Dendritic cell treated with granulocyte-macrophage colony-stimulating factor and Interleukin-4, amounts not matched to agents 40 ng/mL and 50 ng/mL, for 4 days (primary cell): ENCODE measurements around the gene ARF4.
"Not testable (repeated sequence)": the region's sequence is repeated elsewhere in the genome, so short reads cannot be mapped to it uniquely, and the experiment has no call there.

Source experiments
- H3K27ac Mint-ChIP-seq: one replicate; pipeline ENCODE4 v1.8.0; 2022; ENCODE audit warnings: mild to moderate bottlenecking, mixed read lengths
- H3K27me3 Mint-ChIP-seq: one replicate; pipeline ENCODE4 v1.8.0; 2022; ENCODE audit warnings: mild to moderate bottlenecking, mixed read lengths
- H3K36me3 Mint-ChIP-seq: one replicate; pipeline ENCODE4 v1.8.0; 2022; ENCODE audit warnings: low read depth, mixed read lengths
- H3K4me1 Mint-ChIP-seq: one replicate; pipeline ENCODE4 v1.8.0; 2022; ENCODE audit warnings: low read depth, mixed read lengths
- H3K4me3 Mint-ChIP-seq: one replicate; pipeline ENCODE4 v1.8.0; 2022; ENCODE audit warnings: mild to moderate bottlenecking, moderate library complexity, mixed read lengths
- H3K9me3 Mint-ChIP-seq: one replicate; pipeline ENCODE4 v1.8.0; 2022; ENCODE audit warnings: mixed read lengths
- intact Hi-C: fragments of 100-400 bp; cut with micrococcal nuclease; formaldehyde crosslinking; loops from one replicate; pipeline ENCODE4 v1.15.0; 2022

ARF4 gene

DNA sequence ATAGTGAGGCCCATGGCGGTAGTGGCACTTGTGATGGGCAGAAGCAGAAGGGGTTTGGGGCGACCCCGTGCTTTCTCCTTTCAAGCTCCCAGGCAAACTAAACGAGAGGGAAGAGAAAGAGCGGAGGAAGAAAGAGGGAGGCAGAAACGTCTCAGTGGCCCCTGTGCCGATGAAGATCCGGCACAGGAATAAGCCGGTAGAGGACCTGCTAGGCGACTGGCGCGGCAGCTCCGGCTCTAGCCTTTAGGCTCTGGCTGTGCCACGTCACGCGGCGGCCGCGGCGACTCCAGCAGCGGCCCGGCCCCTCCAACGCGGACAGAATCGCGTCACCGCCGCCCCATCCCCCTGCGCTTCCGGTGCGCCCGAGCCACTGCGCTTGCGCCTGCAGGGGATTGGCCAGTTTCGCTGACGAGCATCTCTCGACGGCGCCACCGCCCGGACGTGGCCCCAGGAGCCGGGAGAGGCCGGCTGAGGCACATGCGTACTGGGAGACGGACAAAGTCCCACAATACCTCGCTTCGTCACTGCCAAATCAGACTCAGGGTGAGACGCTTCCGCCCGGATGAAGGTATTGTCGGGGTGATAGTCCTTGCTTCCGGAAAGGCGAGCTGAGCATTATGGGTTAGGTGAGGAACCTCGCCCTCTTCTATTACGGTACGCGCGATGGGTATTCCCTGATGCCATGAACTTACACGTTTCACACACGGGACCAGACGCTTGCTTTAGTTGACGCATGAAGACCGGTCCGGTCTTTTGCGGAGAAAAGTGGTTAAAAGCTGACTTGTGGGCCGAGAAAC, at the start of gene ARF4:
Gene ARF4 (minus strand): TSS at position 218 of the 797 bp plus-strand sequence. CDS start 204 bp downstream, at position 14.
- intact Hi-C loops: loop anchor here (1.0 to 2.0 kb wide), 2 partner anchors 41 to 95 kb away; partner anchors contain the start of genes DENND6A and PDE12

DNA sequence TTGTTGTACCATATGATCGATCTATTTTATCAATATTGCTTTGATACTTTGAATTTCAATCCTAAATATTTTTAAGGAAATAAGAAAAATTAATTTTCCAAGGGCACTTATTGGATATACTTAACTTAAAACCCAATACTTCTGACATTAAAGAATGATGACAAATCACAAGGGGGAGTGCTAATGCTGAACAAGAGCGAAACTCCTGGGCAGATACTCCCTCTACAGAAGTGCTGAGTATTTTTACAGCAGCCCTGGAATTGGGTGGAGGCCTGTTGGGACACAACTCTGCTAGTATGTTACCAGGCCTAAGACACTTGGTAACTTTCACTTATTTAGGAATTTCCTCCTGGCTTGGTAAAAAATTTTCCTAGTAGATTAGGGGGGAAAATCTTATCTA, 49.6 kb upstream of the ARF4 start:
- H3K27ac Mint-ChIP-seq: peak overlapping the region; percentile 36
- H3K4me1 Mint-ChIP-seq: peaks cover 16% of the 10 kb centered on the region
- no peaks in the 10 kb centered on the region for H3K27me3 Mint-ChIP-seq
- intact Hi-C loops: loop anchor here (10.0 kb wide), 2 partner anchors 72 to 208 kb away; no protein-coding TSS in a partner anchor
- peaks cover 92% of the 10 kb centered on the region for H3K36me3 Mint-ChIP-seq
- H3K4me3 Mint-ChIP-seq: no peak overlapping the region
- peaks cover 18% of the 10 kb centered on the region for H3K9me3 Mint-ChIP-seq

More for the DNA sequence above, at the start of gene ARF4:
- Mint-ChIP-seq H3K36me3 (peaks cover 44% of the 10 kb centered on the region), H3K4me3 (peak within 1 kb of the TSS; percentile 86), H3K9me3 (no peaks in the 10 kb centered on the region), H3K27me3 (no peaks in the 10 kb centered on the region), H3K27ac (peak within 1 kb of the TSS; percentile 92), H3K4me1 (peaks cover 38% of the 10 kb centered on the region)

DNA sequence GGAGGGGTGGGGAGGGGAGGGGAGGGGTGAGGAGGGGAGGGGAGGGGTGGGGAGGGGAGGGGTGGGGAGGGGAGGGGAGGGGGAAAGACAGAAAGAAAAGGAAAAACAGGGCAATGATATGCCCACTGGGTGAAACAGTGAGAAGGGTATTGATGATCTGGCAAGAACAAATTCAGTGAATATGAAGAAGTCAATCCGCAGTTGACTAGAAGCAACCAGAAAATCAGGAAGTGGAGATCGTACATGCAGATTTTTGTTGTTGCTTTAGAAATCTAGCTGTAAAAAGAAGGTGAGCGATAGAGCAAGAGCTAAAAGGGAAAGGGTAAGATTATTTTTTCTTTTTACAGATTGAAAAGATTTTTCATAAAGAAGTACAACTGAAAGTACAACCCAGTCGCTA, 47.6 kb upstream of the ARF4 start:
- Mint-ChIP-seq H3K9me3 (peaks cover 16% of the 10 kb centered on the region), H3K27ac (no peak overlapping the region), H3K4me1 (peaks cover 16% of the 10 kb centered on the region), H3K36me3 (peaks cover 91% of the 10 kb centered on the region), H3K27me3 (no peaks in the 10 kb centered on the region), H3K4me3 (no peak overlapping the region)
- intact Hi-C loops: loop anchor here (10.0 kb wide), 2 partner anchors 70 to 210 kb away; no protein-coding TSS in a partner anchor

GRCh38 chr3:57637391-57637790, 40.2 kb upstream of the ARF4 start:
- H3K27ac Mint-ChIP-seq: no peak overlapping the region
- H3K27me3 Mint-ChIP-seq: no peaks in the 10 kb centered on the region
- no peaks in the 10 kb centered on the region for H3K9me3 Mint-ChIP-seq
- H3K4me1 Mint-ChIP-seq: no peaks in the 10 kb centered on the region
- intact Hi-C loops: no loop called here
- no peak overlapping the region for H3K4me3 Mint-ChIP-seq
- peaks cover 86% of the 10 kb centered on the region for H3K36me3 Mint-ChIP-seq

DNA sequence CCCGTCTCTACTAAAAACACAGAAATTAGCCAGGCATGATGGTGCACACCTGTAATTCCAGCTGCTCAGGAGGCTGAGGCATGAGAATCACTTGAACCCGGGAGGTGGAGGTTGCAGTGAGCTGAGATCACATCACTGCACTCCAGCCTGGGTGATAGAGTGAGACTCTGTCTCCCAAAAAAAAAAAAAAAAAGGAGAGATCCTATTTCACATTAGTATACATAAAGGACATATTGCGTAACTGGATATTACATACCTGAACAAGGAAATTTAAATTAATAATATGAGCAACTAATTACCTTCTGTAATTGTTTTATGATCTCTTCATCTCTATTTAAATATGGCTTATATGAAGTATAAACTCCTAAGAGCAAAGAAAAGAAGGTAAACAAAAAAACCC, 37.1 kb upstream of the ARF4 start:
- H3K36me3 Mint-ChIP-seq: peaks cover 85% of the 10 kb centered on the region
- H3K4me3 Mint-ChIP-seq, H3K27ac Mint-ChIP-seq, intact Hi-C loops, H3K9me3 Mint-ChIP-seq, H3K27me3 Mint-ChIP-seq, H3K4me1 Mint-ChIP-seq: not testable (repeated sequence)

GRCh38 chr3:57627976-57628375, 30.8 kb upstream of the ARF4 start:
- Mint-ChIP-seq H3K27me3 (no peaks in the 10 kb centered on the region), H3K36me3 (peaks cover 88% of the 10 kb centered on the region), H3K4me1 (no peaks in the 10 kb centered on the region), H3K9me3 (no peaks in the 10 kb centered on the region), H3K4me3 (no peak overlapping the region), H3K27ac (no peak overlapping the region)
- intact Hi-C loops: no loop called here

GRCh38 chr3:57624801-57625200, 27.7 kb upstream of the ARF4 start:
- intact Hi-C loops: no loop called here
- Mint-ChIP-seq H3K27me3 (no peaks in the 10 kb centered on the region), H3K4me3 (no peak overlapping the region), H3K9me3 (no peaks in the 10 kb centered on the region), H3K36me3 (peaks cover 85% of the 10 kb centered on the region), H3K4me1 (no peaks in the 10 kb centered on the region), H3K27ac (no peak overlapping the region)

GRCh38 chr3:57622362-57622761, 25.2 kb upstream of the ARF4 start:
- Mint-ChIP-seq H3K27me3 (no peaks in the 10 kb centered on the region), H3K9me3 (no peaks in the 10 kb centered on the region), H3K36me3 (peaks cover 75% of the 10 kb centered on the region), H3K27ac (no peak overlapping the region), H3K4me1 (no peaks in the 10 kb centered on the region), H3K4me3 (no peak overlapping the region)
- intact Hi-C loops: no loop called here

GRCh38 chr3:57617739-57618138, 20.6 kb upstream of the ARF4 start:
- no peak overlapping the region for H3K4me3 Mint-ChIP-seq
- peaks cover 39% of the 10 kb centered on the region for H3K36me3 Mint-ChIP-seq
- H3K27me3 Mint-ChIP-seq: no peaks in the 10 kb centered on the region
- H3K9me3 Mint-ChIP-seq: no peaks in the 10 kb centered on the region
- intact Hi-C loops: no loop called here
- no peak overlapping the region for H3K27ac Mint-ChIP-seq
- peaks cover 7% of the 10 kb centered on the region for H3K4me1 Mint-ChIP-seq

GRCh38 chr3:57616233-57616632, 19.1 kb upstream of the ARF4 start:
- intact Hi-C loops: no loop called here
- Mint-ChIP-seq H3K27ac (no peak overlapping the region), H3K27me3 (no peaks in the 10 kb centered on the region), H3K4me3 (no peak overlapping the region), H3K36me3 (peaks cover 29% of the 10 kb centered on the region), H3K4me1 (peaks cover 7% of the 10 kb centered on the region), H3K9me3 (no peaks in the 10 kb centered on the region)

DNA sequence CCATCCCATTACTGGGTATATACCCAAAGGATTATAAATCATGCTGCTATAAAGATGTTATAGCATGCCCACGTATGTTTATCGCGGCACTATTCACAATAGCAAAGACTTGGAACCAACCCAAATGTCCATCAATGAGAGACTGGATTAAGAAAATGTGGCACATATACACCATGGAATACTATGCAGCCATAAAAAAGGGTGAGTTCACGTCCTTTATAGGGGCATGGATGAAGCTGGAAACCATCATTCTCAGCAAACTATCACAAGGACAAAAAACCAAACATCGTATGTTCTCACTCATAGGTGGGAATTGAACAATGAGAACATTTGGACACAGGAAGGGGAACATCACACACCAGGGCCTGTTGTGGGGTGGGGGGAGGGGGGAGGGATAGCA, 14.7 kb upstream of the ARF4 start:
- intact Hi-C loops, H3K27me3 Mint-ChIP-seq, H3K27ac Mint-ChIP-seq, H3K4me3 Mint-ChIP-seq: not testable (repeated sequence)
- Mint-ChIP-seq H3K4me1 (peaks cover 15% of the 10 kb centered on the region), H3K9me3 (peaks cover 19% of the 10 kb centered on the region), H3K36me3 (peaks cover 45% of the 10 kb centered on the region)

DNA sequence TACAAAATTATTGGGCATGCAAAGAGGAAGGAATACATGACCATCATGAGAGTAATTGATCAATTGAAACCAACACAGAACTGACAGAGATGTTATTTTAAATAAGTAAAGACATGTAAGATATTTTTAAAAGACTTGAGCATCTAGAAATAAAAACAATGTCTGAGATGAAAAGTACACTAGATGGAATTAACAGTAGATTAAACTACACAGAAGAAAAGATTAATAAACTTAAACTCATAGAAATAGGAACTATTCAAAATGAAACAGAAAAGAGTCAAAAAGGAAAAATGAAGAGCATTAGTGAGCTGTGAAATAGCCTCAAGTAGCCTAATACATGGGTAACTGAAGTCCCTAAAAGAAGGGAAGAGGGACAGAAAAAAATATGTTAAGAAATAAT, 8.5 kb upstream of the ARF4 start:
- peaks cover 63% of the 10 kb centered on the region for H3K36me3 Mint-ChIP-seq
- H3K27ac Mint-ChIP-seq: no peak overlapping the region
- H3K4me3 Mint-ChIP-seq: no peak overlapping the region
- intact Hi-C loops: no loop called here
- peaks cover 8% of the 10 kb centered on the region for H3K4me1 Mint-ChIP-seq
- H3K9me3 Mint-ChIP-seq: peaks cover 19% of the 10 kb centered on the region
- no peaks in the 10 kb centered on the region for H3K27me3 Mint-ChIP-seq

- Mint-ChIP-seq H3K36me3 (peaks cover 56% of the 10 kb centered on the region), H3K4me3 (no peak overlapping the region), H3K9me3 (peaks cover 19% of the 10 kb centered on the region), H3K27me3 (no peaks in the 10 kb centered on the region), H3K4me1 (peaks cover 8% of the 10 kb centered on the region), H3K27ac (no peak overlapping the region)
- intact Hi-C loops: no loop called here
Measured at GRCh38 chr3:57604971-57605370, 7.8 kb upstream of the ARF4 start.

DNA sequence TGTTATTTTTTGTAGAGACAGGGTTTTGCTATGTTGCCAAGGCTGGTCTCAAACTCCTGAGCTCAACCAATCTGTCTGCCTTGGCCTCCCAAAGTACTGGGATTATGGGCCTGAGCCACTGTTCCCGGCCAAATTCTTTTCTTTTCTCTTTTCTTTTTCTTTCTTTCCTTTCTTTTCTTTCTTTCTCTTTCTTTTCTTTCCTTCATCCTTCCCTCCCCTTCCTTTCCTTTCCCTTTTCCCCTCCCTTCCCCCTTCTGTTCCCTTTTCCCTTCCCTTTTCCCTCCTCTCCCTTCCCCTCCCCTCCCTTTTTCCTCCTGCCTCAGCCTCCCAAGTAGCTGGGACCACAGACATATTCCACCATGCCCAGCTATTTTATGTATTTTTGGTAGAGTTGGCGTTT, 3.1 kb upstream of the ARF4 start:
- Mint-ChIP-seq H3K27ac (no peak overlapping the region), H3K4me3 (no peak overlapping the region), H3K36me3 (peaks cover 32% of the 10 kb centered on the region), H3K27me3 (no peaks in the 10 kb centered on the region), H3K9me3 (no peaks in the 10 kb centered on the region), H3K4me1 (peaks cover 16% of the 10 kb centered on the region)
- intact Hi-C loops: no loop called here
